Skeletal muscle cell (primary cell): ENCODE data around the gene FBXO4.
A peak's percentile ranks its signal among the peaks of the same experiment; 100 is the strongest.
"Not testable (repeated sequence)": the region's sequence is repeated elsewhere in the genome, so short reads cannot be mapped to it uniquely, and the experiment has no call there.

Source experiments
- DNase-seq: peaks from one replicate; pipeline ENCODE4 v3.0.0-alpha.2; 2010; ENCODE audit warnings: low read depth
- H3K4me3 ChIP-seq: 2 replicates; pipeline ENCODE4 v1.5.1; 2011; ENCODE audit warnings: low read depth, mild to moderate bottlenecking, control low read depth, low read length, moderate library complexity

Gene FBXO4

DNA sequence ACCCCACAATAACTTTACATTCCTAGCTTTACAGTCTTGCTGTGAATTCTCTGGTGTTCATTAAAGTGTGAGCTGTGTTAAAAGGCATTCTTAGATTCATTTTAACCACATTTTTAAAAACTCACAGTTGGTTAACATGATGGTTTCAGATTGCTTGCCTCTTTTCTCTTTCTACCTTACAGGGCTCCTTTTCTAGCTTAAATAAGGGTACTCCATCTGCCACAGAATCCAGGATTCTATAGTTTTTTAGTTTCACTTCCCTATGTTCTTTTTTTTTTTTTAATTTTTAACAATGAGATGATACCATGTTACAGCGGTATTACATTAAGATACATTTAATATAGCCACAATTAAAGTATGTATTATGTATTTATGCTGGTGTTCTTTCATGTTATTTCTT lies 3.9 kb upstream of the FBXO4 start:
- no peak overlapping the region for H3K4me3 ChIP-seq
- no peak for DNase-seq

DNA sequence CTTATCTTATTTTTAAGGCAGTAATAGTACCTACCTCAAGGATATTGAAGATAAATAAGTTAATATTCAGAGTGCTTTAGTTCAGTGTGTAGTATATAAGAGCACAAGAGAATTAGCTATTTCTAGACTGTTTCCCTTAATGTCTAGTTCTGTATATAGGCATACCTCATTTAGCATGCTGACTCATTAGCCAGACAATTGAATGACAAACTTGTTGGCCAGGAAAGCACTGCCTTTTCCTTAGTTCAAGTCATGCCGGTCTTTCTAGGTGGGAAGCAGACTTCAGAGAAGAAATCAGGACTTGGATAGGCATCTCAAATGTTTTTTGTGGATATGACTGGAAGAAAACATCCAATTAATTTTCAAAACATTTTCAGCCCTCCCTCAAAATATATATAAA lies 3.2 kb upstream of the FBXO4 start:
- H3K4me3 ChIP-seq, result no peak overlapping the region
- no peak for DNase-seq

DNA sequence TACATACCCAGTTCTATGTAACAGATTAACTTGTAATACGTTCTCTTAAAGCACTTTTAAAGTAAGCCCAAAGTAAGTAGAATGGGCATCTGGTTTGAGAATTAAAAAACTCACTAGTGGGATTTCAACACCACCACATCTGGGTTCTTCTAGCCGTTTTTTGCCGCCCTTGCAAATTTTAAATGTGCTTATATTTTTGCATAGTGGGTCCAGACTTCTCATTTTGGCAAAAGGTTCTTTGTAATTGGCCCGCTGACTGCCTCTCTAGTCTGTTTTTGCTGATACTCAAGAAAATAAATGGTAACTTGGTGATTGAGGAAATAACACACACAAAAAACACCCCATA lies 582 bp upstream of the FBXO4 start:
- no peak for DNase-seq
- H3K4me3 ChIP-seq, result peak overlapping the region; percentile 76

DNA sequence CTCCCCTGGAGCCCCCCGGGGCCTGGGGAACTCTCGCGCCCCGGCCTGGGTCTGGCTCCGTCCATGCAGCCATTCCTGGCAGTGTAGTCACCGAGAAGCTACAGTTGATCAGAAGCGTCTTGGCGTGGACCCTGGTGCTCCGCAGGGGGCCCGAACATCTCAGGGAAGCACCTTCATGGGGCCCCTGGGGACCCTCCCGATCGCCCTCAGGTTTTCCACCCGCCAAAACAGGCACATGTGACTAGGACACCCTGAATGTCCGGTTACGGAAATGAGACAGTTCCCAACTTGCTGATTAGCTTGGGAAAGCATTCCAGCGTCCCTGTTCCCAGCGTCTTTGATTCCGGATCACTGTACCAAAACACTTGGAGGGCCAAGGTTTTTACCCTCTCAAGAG lies 472 bp downstream of the FBXO4 start:
- peak overlapping the region; percentile 76 for H3K4me3 ChIP-seq
- DNase-seq, result no peak

DNA sequence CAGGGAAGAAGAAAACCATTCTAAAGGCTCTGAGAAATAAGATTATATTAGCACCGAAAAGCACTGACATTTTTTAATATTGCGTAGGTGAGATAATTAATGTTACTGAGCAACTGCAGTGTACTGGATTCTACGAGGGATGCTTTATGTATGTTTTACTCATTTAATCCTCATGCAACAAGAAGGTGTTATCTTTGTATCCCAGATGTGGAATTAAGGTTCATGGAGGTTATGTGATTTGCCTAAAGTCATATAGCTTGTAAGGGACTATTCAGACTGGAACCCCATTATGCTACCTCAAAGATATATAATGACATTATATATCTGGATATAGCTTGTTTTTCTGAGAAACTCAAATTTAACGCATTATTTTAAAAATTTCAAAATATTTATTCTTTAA lies 2.5 kb downstream of the FBXO4 start:
- no peak overlapping the region for H3K4me3 ChIP-seq
- no peak for DNase-seq

DNA sequence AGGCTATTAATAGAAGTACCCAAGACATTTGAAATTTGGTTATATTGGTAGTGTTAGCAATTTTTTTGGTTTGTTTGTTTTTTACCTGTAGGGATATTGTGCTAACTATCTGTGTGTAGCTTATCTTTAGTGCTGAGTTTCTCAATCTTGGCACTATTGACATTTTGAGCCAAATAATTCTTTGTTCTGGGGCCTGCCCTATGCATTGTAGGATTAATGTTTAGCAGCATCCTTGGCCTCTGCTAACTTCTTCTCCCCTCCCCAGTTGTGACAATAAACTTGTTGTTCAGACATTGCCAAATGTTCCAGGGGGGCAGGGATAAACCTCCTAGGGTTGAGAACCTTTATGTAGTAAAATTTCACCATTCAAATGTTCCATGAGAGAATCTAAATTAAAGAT lies 4.0 kb downstream of the FBXO4 start:
- no peak for DNase-seq
- no peak overlapping the region for H3K4me3 ChIP-seq

DNA sequence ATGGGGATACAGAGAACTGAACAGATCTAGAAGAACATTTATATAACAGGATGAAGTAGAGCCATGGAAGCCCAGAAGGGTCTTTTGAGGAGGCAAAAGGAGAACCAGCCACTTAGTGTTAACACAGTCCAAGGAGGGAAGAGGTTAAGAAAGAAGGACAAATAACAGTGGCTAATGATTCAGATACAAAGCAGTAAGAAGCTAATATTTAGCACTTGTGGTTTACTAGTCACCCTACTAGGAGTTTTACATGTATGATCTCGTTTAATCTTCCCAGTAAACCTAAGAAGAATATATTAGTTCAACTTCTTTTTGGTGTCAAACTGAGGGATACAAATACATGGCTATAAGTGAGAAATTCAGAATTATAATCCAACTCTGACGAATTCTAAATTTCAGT lies 7.7 kb downstream of the FBXO4 start:
- no peak overlapping the region for H3K4me3 ChIP-seq
- DNase-seq, result no peak

DNA sequence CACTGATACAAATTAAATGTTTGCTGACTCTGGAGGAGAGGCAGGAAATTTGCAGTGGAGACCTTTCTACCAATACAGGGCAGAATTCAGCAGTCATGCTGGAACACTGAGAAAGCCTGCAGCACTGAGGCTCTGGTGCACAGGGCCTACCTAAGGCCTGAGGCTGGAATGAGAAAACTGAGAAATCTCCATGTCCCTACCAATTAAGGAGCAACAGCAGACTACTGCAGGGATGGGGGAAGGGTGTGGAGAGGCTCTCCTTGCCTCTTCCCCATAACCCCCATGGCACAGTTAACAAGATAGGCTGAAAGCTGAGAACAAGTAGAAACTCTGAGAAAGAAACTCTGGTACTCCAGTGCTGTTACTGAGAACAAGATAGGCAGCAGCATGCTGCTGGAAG lies 10.5 kb downstream of the FBXO4 start:
- H3K4me3 ChIP-seq, result no peak overlapping the region
- DNase-seq, result no peak

DNA sequence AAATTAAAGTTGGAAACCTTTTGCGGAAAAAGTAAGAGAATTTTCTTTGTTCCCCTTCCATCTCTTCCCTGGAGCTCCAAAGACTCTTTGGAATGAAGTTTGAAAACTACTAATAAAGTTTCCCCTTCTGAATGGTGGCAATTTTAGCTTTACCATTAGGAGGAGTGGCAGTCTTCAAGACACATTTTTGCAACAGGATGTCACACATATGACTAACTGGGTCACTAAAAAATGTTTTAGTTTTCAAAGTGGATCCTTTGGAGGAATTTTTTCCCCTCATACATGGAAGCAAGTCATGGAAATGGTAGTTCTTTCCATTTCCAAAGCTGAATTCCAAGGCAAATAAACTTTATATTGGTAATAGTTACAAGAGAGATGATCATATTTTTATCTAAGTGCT lies 15.6 kb downstream of the FBXO4 start:
- DNase-seq, result no peak
- H3K4me3 ChIP-seq, result no peak overlapping the region

DNA sequence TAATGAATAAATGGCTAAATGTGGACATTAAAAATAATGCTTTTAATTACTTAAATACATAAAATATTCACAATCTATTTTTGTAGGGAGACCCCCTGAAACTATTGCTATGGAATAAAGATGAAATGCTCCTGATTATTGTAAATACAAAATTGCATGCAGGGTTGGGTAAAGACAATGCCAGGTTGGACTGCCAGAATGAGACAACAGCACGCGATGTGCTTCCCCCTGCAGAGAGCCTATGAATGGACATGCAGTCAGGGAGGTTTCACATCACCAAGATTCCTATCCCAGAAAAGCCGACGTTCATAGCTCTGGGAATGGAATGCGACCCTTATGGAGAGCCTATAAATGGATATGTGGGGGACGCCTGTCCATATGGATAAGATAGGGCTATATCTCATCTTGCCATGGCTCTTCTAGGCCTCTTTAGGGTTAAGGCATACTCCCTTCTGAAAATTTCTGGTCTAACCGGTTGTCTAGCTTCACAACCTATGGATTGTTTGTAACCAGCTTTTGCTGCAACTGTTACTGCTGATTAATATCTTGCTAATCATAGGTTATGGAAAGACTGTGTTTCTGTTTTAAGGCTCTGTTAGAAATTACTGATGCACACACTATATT lies 20.4 kb downstream of the FBXO4 start:
- DNase-seq, H3K4me3 ChIP-seq: not testable (repeated sequence)

DNA sequence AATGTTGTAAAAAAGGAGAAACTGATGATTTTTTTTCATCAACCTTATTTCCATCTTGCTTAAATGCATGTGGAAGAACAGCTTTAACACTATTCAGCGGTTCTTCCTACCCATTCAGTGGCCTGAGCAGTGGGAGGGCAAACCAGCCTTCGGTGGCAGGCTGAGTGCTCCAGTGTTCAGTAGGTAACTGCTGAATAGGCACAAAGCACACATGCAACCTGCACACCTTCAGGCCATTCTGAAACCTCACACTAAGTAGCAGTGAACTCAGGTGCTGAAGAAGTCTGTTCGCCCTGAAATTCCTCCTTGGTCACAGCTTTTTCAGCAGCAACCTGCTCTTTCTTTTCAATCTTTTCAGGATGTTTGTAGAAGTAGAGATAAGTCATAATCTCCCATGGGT lies 26.1 kb downstream of the FBXO4 start:
- no peak overlapping the region for H3K4me3 ChIP-seq
- DNase-seq, result no peak

DNA sequence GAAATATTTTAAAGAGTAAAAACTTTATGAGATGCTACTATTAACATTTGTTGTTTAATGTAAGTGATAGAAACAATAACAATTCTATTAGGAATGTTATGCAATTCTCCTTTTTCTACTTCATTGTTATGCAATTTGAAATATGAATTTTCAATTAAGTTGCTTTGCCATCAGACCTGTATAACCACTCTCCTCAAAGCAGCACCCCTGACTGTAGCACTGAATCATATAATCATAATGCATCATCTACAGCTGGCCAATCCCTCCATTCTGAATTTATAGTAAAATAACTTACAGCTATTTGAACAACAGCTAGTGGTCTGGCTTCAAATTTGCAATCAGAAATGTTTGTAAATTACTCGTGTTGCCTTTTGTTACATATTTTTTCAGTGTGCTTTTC lies 29.2 kb downstream of the FBXO4 start:
- DNase-seq, result no peak
- H3K4me3 ChIP-seq, result no peak overlapping the region

DNA sequence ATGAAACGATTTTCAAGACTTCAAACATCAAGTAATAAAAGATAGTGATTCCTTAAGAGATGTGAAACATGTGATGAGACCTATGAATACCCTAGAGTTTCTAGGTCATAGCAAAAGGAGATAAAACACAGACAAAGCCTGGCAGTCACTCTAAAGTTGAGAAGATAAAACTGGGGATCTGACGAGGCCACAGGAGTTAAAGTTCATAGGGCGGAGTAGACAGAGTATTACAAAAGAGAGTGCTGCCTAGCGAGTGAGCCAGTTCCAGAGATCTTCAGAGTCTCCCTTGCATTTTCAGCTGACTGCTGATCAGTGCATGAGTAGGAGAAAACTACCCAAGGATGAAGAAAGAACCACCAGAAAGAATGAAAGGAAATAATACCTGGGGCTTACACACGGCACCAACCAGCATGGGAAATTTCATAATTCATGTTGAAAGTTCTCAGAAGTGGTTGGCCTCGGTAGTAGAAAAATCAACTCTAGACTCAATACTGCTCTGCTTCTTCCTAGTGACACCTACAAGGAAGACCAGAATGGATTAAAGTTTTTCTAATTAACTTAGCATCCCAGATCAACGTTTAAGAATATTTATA lies 30.4 kb downstream of the FBXO4 start:
- H3K4me3 ChIP-seq, result no peak overlapping the region
- DNase-seq, result no peak

DNA sequence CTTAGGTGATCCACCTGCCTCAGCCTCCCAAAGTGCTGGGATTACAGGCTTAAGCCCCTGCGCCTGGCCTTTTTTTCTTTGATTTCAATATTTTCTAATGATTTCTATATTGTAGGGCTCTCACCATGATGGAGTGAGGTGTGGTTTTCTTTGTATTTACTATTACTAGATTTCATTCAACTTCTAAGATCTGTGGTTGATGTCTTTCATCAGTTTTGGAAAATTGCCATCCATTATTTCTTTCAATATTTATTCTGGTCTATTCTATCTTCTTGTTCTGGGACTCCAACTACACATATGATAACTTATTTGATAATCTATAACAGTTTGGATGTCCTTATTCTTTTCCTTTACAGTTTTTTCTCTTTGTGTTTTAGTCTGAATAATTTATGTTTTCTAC lies 31.9 kb downstream of the FBXO4 start:
- no peak for DNase-seq
- no peak overlapping the region for H3K4me3 ChIP-seq

DNA sequence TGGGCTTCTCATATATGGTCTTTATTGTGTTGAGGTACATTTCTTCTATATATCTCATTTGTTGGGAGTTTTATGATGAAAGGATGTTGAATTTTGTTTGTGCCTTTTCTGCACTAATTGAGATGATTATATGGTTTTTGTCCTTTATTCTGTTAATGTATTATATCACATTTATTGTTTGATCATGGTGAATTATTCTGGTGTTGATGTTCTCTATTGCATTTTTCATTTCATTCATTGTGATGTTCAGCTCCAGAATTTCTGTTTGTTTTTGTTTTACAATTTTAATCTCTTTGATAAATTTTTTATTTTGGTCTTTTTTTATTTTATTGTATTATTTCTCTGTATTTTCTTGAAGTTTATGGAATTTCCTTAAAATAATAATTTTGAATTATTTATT lies 35.4 kb downstream of the FBXO4 start:
- no peak overlapping the region for H3K4me3 ChIP-seq
- no peak for DNase-seq

DNA sequence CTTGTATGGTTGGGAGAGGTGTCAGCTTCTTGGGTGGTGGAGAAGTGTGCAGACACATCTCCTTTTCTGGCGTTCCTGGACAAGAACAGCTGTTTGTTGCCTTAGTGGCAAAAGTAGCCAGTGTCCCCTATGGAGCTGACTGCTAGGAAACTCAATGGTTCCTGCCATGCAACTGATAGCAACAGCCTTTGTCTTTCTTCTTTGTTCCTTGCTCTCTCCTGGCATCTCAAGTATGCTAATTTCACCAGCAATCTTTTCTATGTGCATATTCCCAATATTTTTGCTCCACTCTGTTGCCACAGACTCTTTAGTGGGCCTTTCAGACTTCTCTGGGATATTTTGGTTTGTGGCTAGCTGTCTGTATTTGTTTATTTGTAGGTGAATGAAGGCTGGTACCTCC lies 36.7 kb downstream of the FBXO4 start:
- no peak for DNase-seq
- no peak overlapping the region for H3K4me3 ChIP-seq

DNA sequence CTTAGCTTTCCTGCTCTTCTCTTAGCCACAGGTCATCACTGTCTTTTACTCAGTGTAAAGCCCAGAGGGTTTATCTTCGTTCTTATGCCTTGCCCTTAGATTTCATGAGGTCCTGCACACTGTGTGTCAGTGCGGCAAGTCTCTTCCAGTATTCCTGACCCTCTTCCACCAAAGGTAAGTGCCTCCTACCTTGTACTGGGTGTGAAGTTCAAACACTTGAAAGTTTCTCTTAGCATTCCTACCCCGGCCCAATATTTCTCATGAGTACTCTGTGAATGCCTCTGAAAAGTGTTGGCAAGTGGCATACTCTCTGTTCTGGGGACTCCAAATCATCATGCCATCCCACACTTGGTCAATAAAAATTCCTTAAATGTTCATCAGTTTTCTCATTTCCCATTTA lies 37.4 kb downstream of the FBXO4 start:
- H3K4me3 ChIP-seq, result no peak overlapping the region
- DNase-seq, result no peak

DNA sequence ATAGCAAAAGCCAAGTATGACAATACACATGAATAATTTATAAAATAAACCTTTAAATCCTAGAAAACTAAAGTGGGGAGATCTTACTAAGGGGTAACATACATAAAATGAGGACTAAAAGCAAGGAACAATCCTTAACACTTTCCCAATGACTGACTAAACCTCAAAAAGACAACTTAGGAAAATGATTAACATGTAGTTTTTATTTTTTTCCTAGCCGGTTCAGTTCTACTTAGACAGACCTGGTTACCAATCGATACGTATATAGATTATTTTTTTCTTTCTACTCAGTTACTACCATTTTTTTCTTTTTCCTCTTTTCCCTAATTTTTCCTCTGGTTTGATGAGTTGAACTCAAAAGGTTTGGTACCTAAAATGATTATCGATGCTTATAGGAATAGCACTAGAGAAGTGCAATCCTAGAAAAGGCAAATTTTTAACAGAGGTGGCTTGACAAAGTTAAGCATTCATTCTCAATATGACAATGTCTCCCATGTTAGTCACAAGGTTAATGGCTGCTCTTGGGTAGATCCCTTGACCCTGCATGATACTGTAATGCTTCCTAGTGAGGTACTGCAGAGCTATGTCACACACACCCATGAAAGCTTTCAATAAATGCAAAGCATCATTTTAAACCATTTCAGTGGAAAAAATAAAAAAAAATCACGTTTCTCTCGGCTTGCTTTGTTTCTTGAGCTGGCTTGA lies 41.5 kb downstream of the FBXO4 start:
- no peak for DNase-seq
- H3K4me3 ChIP-seq, result no peak overlapping the region

DNA sequence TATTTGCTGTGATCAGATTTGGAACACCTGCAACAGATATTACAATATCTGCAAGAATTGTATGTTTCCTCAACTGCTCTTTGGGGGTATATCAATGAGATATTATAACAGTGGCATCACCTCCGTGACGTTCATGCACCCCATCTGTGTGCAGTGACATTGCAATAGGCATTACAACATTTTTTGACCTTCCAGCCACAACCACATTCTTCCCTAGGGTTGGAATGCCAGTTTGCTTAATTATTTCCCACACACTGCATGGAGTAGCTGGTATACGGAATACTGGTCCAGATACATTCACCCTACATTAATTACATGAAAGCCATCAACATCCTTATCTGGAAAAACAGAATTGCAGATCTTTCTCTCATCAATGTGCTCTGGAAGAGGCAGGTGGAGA lies 42.3 kb downstream of the FBXO4 start:
- no peak overlapping the region for H3K4me3 ChIP-seq
- DNase-seq, result no peak

DNA sequence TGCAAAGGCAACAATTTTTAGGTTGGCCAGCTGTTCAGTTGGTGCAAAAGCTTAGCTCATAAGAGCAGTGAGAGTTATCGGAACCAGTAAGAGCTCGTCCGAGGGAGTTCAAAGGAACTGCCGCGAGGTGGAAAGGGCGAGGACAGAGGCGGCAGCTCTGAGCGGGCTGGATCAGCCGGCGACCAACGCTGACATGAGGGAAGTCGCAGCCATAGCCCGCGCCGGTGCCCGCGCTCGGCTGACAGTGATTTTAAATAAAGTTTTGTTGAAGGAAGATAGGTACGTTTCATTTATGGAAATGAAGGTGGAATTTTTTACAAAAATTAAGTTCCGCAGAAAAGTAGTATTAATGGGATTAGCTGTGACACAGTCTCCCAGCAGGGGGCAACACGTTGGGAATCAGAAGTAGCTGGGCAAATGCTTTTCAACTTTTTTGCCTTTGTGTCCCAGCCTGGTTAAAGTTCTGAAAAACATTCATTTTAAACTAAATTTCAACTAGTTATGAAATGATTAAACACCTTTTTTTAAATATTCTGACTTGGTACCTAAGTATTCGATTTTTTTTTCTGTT lies 43.2 kb downstream of the FBXO4 start:
- DNase-seq, result no peak
- no peak overlapping the region for H3K4me3 ChIP-seq

DNA sequence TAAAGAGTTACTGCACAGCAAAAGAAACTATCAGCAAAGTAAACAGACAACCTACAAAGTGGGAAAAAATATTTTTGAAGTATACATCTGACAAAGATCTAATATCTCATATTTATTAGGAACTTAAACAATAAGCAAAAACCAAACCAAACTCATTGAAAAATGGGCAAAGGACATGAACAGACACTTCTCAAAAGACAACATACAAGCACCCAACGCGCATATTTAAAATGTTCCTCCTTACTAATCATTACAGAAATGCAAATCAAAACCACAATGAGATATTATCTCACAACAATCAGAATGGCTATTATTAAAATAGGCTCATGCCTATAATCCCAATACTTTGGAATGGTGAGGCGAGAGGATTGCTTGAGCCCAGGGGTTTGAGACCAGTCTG lies 48.0 kb downstream of the FBXO4 start:
- H3K4me3 ChIP-seq, result no peak overlapping the region
- no peak for DNase-seq
